ENCODE measurements around the gene HSPA1A.

- TF ChIP-seq, protein P1, sequence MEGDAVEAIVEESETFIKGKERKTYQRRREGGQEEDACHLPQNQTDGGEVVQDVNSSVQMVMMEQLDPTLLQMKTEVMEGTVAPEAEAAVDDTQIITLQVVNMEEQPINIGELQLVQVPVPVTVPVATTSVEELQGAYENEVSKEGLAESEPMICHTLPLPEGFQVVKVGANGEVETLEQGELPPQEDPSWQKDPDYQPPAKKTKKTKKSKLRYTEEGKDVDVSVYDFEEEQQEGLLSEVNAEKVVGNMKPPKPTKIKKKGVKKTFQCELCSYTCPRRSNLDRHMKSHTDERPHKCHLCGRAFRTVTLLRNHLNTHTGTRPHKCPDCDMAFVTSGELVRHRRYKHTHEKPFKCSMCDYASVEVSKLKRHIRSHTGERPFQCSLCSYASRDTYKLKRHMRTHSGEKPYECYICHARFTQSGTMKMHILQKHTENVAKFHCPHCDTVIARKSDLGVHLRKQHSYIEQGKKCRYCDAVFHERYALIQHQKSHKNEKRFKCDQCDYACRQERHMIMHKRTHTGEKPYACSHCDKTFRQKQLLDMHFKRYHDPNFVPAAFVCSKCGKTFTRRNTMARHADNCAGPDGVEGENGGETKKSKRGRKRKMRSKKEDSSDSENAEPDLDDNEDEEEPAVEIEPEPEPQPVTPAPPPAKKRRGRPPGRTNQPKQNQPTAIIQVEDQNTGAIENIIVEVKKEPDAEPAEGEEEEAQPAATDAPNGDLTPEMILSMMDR (IDR thresholded peaks at IDR 0.05): no peak
- no peak for TF ChIP-seq POLR2A (IDR thresholded peaks at IDR 0.05)
These were observed 20.7 kb downstream of the HSPA1A start for GRCh38 chr6:31836047-31836473.

Data from ovary (tissue), 3 donors.